PC-9 (cell line): Measurements from ENCODE around the gene ERVV-1. TPM values are rescaled to one million over a fixed set of nuclear protein-coding genes. Genes with fewer than 3 reads are reported as not detected.

ENCODE experiments used
- BruUV-seq: library from RNA; stranded (reverse); fragments of 400-500 nt; replicated peaks from 2 replicates; lab custom pipeline; 2021; lab: Mats Ljungman, UMichigan
- CTCF ChIA-PET: fragments of 300-600 bp; sonication (Branson Sonifier 250); formaldehyde crosslinking; loops from one replicate; lab custom pipeline; 2022; ENCODE audit warnings: antibody characterized with exemption; lab: Charles Lee
- POLR2A ChIA-PET: fragments of 300-600 bp; sonication (Branson Sonifier 250); formaldehyde crosslinking; loops from one replicate; lab custom pipeline; 2022; ENCODE audit warnings: antibody characterized with exemption; ENCODE audit not compliant: unreplicated experiment; lab: Charles Lee
- DNase-seq, 2 experiments: peaks; one replicate each; pipeline versions ENCODE4 v3.0.0 to v3.0.0-alpha.2; 2015 to 2022; ENCODE audit warnings: mixed read lengths in 1 of 2
- H2AFZ ChIP-seq: fragments of 200-600 bp; sonication (generic); 2 replicates; pipeline ENCODE4 v1.8.1; 2017; ENCODE audit warnings: antibody characterized with exemption
- H3F3A ChIP-seq: fragments of 200-600 bp; sonication (generic); 2 replicates; pipeline ENCODE4 v1.8.1; 2017; ENCODE audit warnings: antibody characterized with exemption, mild to moderate bottlenecking, low read depth; ENCODE audit not compliant: insufficient read depth
- H3K27ac ChIP-seq: fragments of 200-600 bp; sonication (generic); 2 replicates; pipeline ENCODE4 v1.6.1; 2016; ENCODE audit warnings: mixed run types
- H3K27me3 ChIP-seq: fragments of 200-600 bp; sonication (generic); 2 replicates; pipeline ENCODE4 v1.6.1; 2016; ENCODE audit warnings: low read depth, mixed run types; ENCODE audit not compliant: insufficient read depth
- H3K36me3 ChIP-seq: fragments of 200-600 bp; sonication (generic); 2 replicates; pipeline ENCODE4 v1.6.1; 2016; ENCODE audit warnings: low read depth, mixed run types
- H3K4me1 ChIP-seq: fragments of 200-600 bp; sonication (generic); replicated peaks from 2 replicates; pipeline ENCODE4 v1.6.1; 2016; ENCODE audit warnings: mixed run types; ENCODE audit not compliant: insufficient read depth
- H3K4me2 ChIP-seq: fragments of 200-600 bp; sonication (generic); 2 replicates; pipeline ENCODE4 v1.6.1; 2017; ENCODE audit warnings: mixed run types
- H3K4me3 ChIP-seq: fragments of 200-600 bp; sonication (generic); 2 replicates; pipeline ENCODE4 v1.6.1; 2016; ENCODE audit warnings: mixed run types
- H3K79me2 ChIP-seq: fragments of 200-600 bp; sonication (generic); 2 replicates; pipeline ENCODE4 v1.6.1; 2017; ENCODE audit warnings: low read depth, mixed run types
- H3K9me2 ChIP-seq: fragments of 200-600 bp; sonication (generic); 2 replicates; pipeline ENCODE4 v1.8.1; 2017; ENCODE audit warnings: mild to moderate bottlenecking; ENCODE audit not compliant: insufficient read depth
- H3K9me3 ChIP-seq: fragments of 200-600 bp; sonication (generic); 2 replicates; pipeline ENCODE4 v1.8.1; 2016; ENCODE audit warnings: low read depth; ENCODE audit not compliant: insufficient read depth
- H4K20me1 ChIP-seq: fragments of 200-600 bp; sonication (generic); 2 replicates; pipeline ENCODE4 v1.8.1; 2017; ENCODE audit not compliant: insufficient read depth
- CTCF ChIP-seq: fragments of 200-600 bp; sonication (generic); conservative IDR thresholded peaks from 2 replicates; pipeline ENCODE4 v1.6.1; 2017; ENCODE audit warnings: mixed run types, antibody characterized with exemption, mild to moderate bottlenecking, moderate library complexity
- EZH2 ChIP-seq: fragments of 200-600 bp; sonication (generic); IDR thresholded peaks from 2 replicates; pipeline ENCODE4 v1.8.0; 2017; ENCODE audit warnings: antibody characterized with exemption, low read depth
- intact Hi-C: fragments of 100-400 bp; cut with micrococcal nuclease; formaldehyde crosslinking; loops from one replicate; pipeline ENCODE4 v1.10.0; 2022; ENCODE audit not compliant: unreplicated experiment
- total RNA-seq: library from RNA; stranded (reverse); gene quantifications from 2 replicates; pipeline ENCODE4 v1.2.3, GENCODE V29; 2021

The ERVV-1 gene
- total RNA-seq, 1 experiment from 2014 or later: not detected

GRCh38 chr19:52993342-52994178, 20.2 kb upstream of the ERVV-1 start:
- peaks cover 11% of the 10 kb centered on the region for H3F3A ChIP-seq
- peaks cover 25% of the 10 kb centered on the region; the same call in 1 of the 2 replicates for H3K4me1 ChIP-seq
- H3K27me3 ChIP-seq: no peaks in the 10 kb centered on the region
- H4K20me1 ChIP-seq: no peaks in the 10 kb centered on the region
- no peaks in the 10 kb centered on the region for H3K9me2 ChIP-seq
- H3K79me2 ChIP-seq: no peaks in the 10 kb centered on the region
- H3K36me3 ChIP-seq: no peaks in the 10 kb centered on the region
- peak overlapping the region; percentile 36 for H3K27ac ChIP-seq
- H3K9me3 ChIP-seq: peaks cover 9% of the 10 kb centered on the region
- intact Hi-C loops: loop anchor here (1.0 to 10.0 kb wide), 7 partner anchors 44 to 204 kb away; partner anchors contain the start of genes ZNF160, ZNF320, ZNF347 and ZNF888
- ChIA-PET CTCF (no interaction called here), POLR2A (interaction anchor here (0.6 to 0.7 kb wide), 2 partner anchors 50 to 312 kb away, joined by 3 to 4 read pairs; no protein-coding TSS in a partner anchor)
- peak overlapping the region; percentile 71 for H2AFZ ChIP-seq
- TF ChIP-seq EZH2 (no peak), CTCF (peak; percentile 87)
- peak overlapping the region; percentile 50 for H3K4me3 ChIP-seq
- DNase-seq: peak; percentile 77 to 91
- peak overlapping the region; percentile 81 for H3K4me2 ChIP-seq
- BruUV-seq: no TSS peak

GRCh38 chr19:52995711-52996110, 18.0 kb upstream of the ERVV-1 start:
- no peak for TF ChIP-seq EZH2
- TF ChIP-seq CTCF: no peak
- intact Hi-C loops: loop anchor here (10.0 kb wide), 1 partner anchor 159 kb away; the partner anchor contains the start of gene ZNF347
- Histone ChIP-seq H3K36me3 (no peaks in the 10 kb centered on the region), H2AFZ (no peak overlapping the region), H3K79me2 (no peaks in the 10 kb centered on the region), H3F3A (peaks cover 11% of the 10 kb centered on the region), H3K4me2 (no peak overlapping the region), H3K4me3 (no peak overlapping the region), H3K27me3 (no peaks in the 10 kb centered on the region), H3K4me1 (peaks cover 22% of the 10 kb centered on the region; the same call in 1 of the 2 replicates), H3K9me3 (peaks cover 11% of the 10 kb centered on the region; the same call in 1 of the 2 replicates), H4K20me1 (no peaks in the 10 kb centered on the region), H3K27ac (no peak overlapping the region), H3K9me2 (no peaks in the 10 kb centered on the region)
- CTCF ChIA-PET: no interaction called here
- POLR2A ChIA-PET: no interaction called here
- DNase-seq: no peak
- no TSS peak for BruUV-seq

GRCh38 chr19:52997975-52998374, 15.7 kb upstream of the ERVV-1 start:
- no peak for TF ChIP-seq CTCF
- Histone ChIP-seq H4K20me1 (no peaks in the 10 kb centered on the region), H3F3A (peaks cover 5% of the 10 kb centered on the region), H2AFZ (no peak overlapping the region), H3K36me3 (no peaks in the 10 kb centered on the region), H3K9me2 (no peaks in the 10 kb centered on the region), H3K4me2 (no peak overlapping the region), H3K4me3 (no peak overlapping the region), H3K79me2 (no peaks in the 10 kb centered on the region), H3K4me1 (peaks cover 1% of the 10 kb centered on the region; the same call in 1 of the 2 replicates), H3K27me3 (no peaks in the 10 kb centered on the region), H3K9me3 (peaks cover 11% of the 10 kb centered on the region; the same call in 1 of the 2 replicates), H3K27ac (no peak overlapping the region)
- BruUV-seq: no TSS peak
- POLR2A ChIA-PET: interaction anchor here (0.7 kb wide), 1 partner anchor 702 kb away, joined by 3 read pairs; no protein-coding TSS in a partner anchor
- intact Hi-C loops: loop anchor here (10.0 kb wide), 1 partner anchor 157 kb away; the partner anchor contains the start of gene ZNF347
- DNase-seq: no peak
- CTCF ChIA-PET: no interaction called here
